GM11168 (cell line): ENCODE measurements around the gene KNDC1.

Experiments used
- in situ Hi-C: fragments of 300-500 bp; cut with MboI; formaldehyde crosslinking; loops from one replicate; pipeline ENCODE4 v1.12.0; 2022; ENCODE audit warnings: low sequenced_read_pairs; ENCODE audit not compliant: unreplicated experiment

Gene KNDC1

GRCh38 chr10:133267293-133267692, 107.3 kb downstream of the KNDC1 start:
- in situ Hi-C loops, result no loop called here

- in situ Hi-C loops, result no loop called here
These were observed 107.8 kb downstream of the KNDC1 start for GRCh38 chr10:133267829-133268228.

GRCh38 chr10:133268532-133268931, 108.5 kb downstream of the KNDC1 start:
- in situ Hi-C loops, result no loop called here

- in situ Hi-C loops, result no loop called here
These were observed 109.3 kb downstream of the KNDC1 start for GRCh38 chr10:133269367-133269766.

- in situ Hi-C loops, result no loop called here
These were observed 110.2 kb downstream of the KNDC1 start for GRCh38 chr10:133270204-133270603.

- in situ Hi-C loops, result no loop called here
These were observed 110.8 kb downstream of the KNDC1 start for GRCh38 chr10:133270773-133271297.

GRCh38 chr10:133271521-133272300, 111.7 kb downstream of the KNDC1 start:
- in situ Hi-C loops, result no loop called here

- in situ Hi-C loops, result no loop called here
These were observed 112.4 kb downstream of the KNDC1 start for GRCh38 chr10:133272301-133272963.

GRCh38 chr10:133272964-133273420, 113.0 kb downstream of the KNDC1 start:
- in situ Hi-C loops, result no loop called here

- in situ Hi-C loops, result no loop called here
These were observed 113.6 kb downstream of the KNDC1 start for GRCh38 chr10:133273534-133274143.

- in situ Hi-C loops, result no loop called here
These were observed 115.0 kb downstream of the KNDC1 start for GRCh38 chr10:133274751-133275683.

GRCh38 chr10:133275684-133276092, 115.7 kb downstream of the KNDC1 start:
- in situ Hi-C loops, result no loop called here
